HepG2 (cell line): Measurements from ENCODE around the gene GRIN3B. TPM values are rescaled to one million over a fixed set of nuclear protein-coding genes. Genes with fewer than 3 reads are reported as not detected.

Experiments
- HCFC1 ChIP-seq: fragments of 150-350 bp; IDR thresholded peaks from 2 replicates; pipeline ENCODE4 v1.6.1; 2014; ENCODE audit warnings: low read depth, low read length
- HOXD1 ChIP-seq: sonication (generic); formaldehyde crosslinking; IDR thresholded peaks from 2 replicates; pipeline ENCODE4 v1.5.0; 2020; ENCODE audit warnings: missing genetic modification reagents
- MBNL3 ChIP-seq: fragments of 250-450 bp; sonication (Bioruptor Pico); conservative IDR thresholded peaks from 2 replicates; pipeline ENCODE4 v1.8.0; 2022; ENCODE audit warnings: mild to moderate bottlenecking, inconsistent platforms
- MZF1 ChIP-seq: sonication (generic); formaldehyde crosslinking; IDR thresholded peaks from 2 replicates; pipeline ENCODE4 v1.8.1; 2023; ENCODE audit warnings: mild to moderate bottlenecking, missing genetic modification reagents, borderline replicate concordance
- NFKB2 ChIP-seq: sonication (generic); formaldehyde crosslinking; IDR thresholded peaks from 2 replicates; pipeline ENCODE4 v1.4.0; 2020; ENCODE audit warnings: missing genetic modification reagents, borderline replicate concordance
- PITX1 ChIP-seq: sonication (generic); formaldehyde crosslinking; IDR thresholded peaks from 2 replicates; pipeline ENCODE4 v1.5.1; 2020; ENCODE audit warnings: mild to moderate bottlenecking, missing genetic modification reagents
- PPARG ChIP-seq: conservative IDR thresholded peaks from 2 replicates; pipeline ENCODE4 v1.6.1; 2016; ENCODE audit warnings: missing biosample characterization, missing genetic modification reagents
- RARG ChIP-seq: sonication (generic); formaldehyde crosslinking; IDR thresholded peaks from 2 replicates; pipeline ENCODE4 v1.4.0; 2020; ENCODE audit warnings: low read depth, mild to moderate bottlenecking, missing genetic modification reagents
- RCOR2 ChIP-seq: IDR thresholded peaks from 2 replicates; pipeline ENCODE4 v1.6.1; 2016; ENCODE audit warnings: missing biosample characterization, missing genetic modification reagents
- SNAPC2 ChIP-seq: sonication (generic); formaldehyde crosslinking; IDR thresholded peaks from 2 replicates; pipeline ENCODE4 v1.8.1; 2022; ENCODE audit warnings: mild to moderate bottlenecking, missing genetic modification reagents
- ZNF17 ChIP-seq: sonication (generic); formaldehyde crosslinking; IDR thresholded peaks from 2 replicates; pipeline ENCODE4 v1.5.0; 2020; ENCODE audit warnings: mild to moderate bottlenecking, missing genetic modification reagents
- ZNF207 ChIP-seq: fragments of 450-650 bp; IDR thresholded peaks from 2 replicates; pipeline ENCODE4 v1.6.1; 2016; ENCODE audit warnings: antibody characterized with exemption, borderline replicate concordance
- ZNF253 ChIP-seq: sonication (generic); formaldehyde crosslinking; IDR thresholded peaks from 2 replicates; pipeline ENCODE4 v1.8.0; 2022; ENCODE audit warnings: mild to moderate bottlenecking, missing genetic modification reagents, borderline replicate concordance
- ZNF333 ChIP-seq: sonication (generic); formaldehyde crosslinking; IDR thresholded peaks from 2 replicates; pipeline ENCODE4 v1.4.0; 2020; ENCODE audit warnings: mild to moderate bottlenecking, missing genetic modification reagents, borderline replicate concordance
- ZNF335 ChIP-seq: sonication (generic); formaldehyde crosslinking; IDR thresholded peaks from 2 replicates; pipeline ENCODE4 v1.4.0; 2020; ENCODE audit warnings: missing genetic modification reagents
- ZNF558 ChIP-seq: sonication (generic); formaldehyde crosslinking; IDR thresholded peaks from 2 replicates; pipeline ENCODE4 v1.9.0; 2022; ENCODE audit warnings: mild to moderate bottlenecking, missing genetic modification reagents, borderline replicate concordance
- ZNF678 ChIP-seq: sonication (generic); formaldehyde crosslinking; IDR thresholded peaks from 2 replicates; pipeline ENCODE4 v1.4.0; 2020; ENCODE audit warnings: mild to moderate bottlenecking, missing genetic modification reagents
- ZNF713 ChIP-seq: sonication (generic); formaldehyde crosslinking; IDR thresholded peaks from 2 replicates; pipeline ENCODE4 v1.4.0; 2020; ENCODE audit warnings: mild to moderate bottlenecking, missing genetic modification reagents
- ZSCAN31 ChIP-seq: sonication (generic); formaldehyde crosslinking; IDR thresholded peaks from 2 replicates; pipeline ENCODE4 v1.5.0; 2020; ENCODE audit warnings: low read depth, mild to moderate bottlenecking, missing genetic modification reagents
- polyA plus RNA-seq, 8 experiments: library from polyadenylated mRNA; depleted of rRNA in 3 of 8; stranded (reverse) in 7 of 8; unstranded in 1 of 8; fragments of >200 nt; fragmentation: Illumina TruSeq in 4 of 8; extraction: Trizol in 4 of 8; gene quantifications; 2 replicates each; pipeline versions ENCODE4 v1.2.1 to v1.2.3, GENCODE V29; 2011 to 2016; ENCODE audit warnings: low read depth in 4 of 8, missing spikeins in 1 of 8, mixed read lengths in 1 of 8; ENCODE audit not compliant: insufficient read depth in 1 of 8
- total RNA-seq, 5 experiments: library from RNA; depleted of rRNA; stranded (reverse); fragments of >200 nt; fragmentation: Illumina TruSeq; extraction: Trizol; gene quantifications; 2 replicates each; pipeline ENCODE4 v1.2.3, GENCODE V29; 2016; ENCODE audit warnings: low read depth in 1 of 5
- TF ChIP-seq, protein P1 (sequence below): sonication (generic); formaldehyde crosslinking; IDR thresholded peaks from 2 replicates; pipeline ENCODE4 v1.5.1; 2020; ENCODE audit warnings: missing genetic modification reagents, mild to moderate bottlenecking, borderline replicate concordance
- TF ChIP-seq, protein P2 (sequence below): sonication (generic); formaldehyde crosslinking; IDR thresholded peaks from 2 replicates; pipeline ENCODE4 v1.5.1; 2020; ENCODE audit warnings: mild to moderate bottlenecking, missing genetic modification reagents, borderline replicate concordance
- TF ChIP-seq, protein P3 (sequence below): sonication (generic); formaldehyde crosslinking; IDR thresholded peaks from 2 replicates; pipeline ENCODE4 v1.4.0; 2020; ENCODE audit warnings: missing genetic modification reagents

The GRIN3B gene
- total and polyA plus RNA-seq, 2 of the 13 experiments (the other 11 are each of a cell fraction or from before 2014, with no cell fraction given), result 0.07 to 0.20 TPM

DNA sequence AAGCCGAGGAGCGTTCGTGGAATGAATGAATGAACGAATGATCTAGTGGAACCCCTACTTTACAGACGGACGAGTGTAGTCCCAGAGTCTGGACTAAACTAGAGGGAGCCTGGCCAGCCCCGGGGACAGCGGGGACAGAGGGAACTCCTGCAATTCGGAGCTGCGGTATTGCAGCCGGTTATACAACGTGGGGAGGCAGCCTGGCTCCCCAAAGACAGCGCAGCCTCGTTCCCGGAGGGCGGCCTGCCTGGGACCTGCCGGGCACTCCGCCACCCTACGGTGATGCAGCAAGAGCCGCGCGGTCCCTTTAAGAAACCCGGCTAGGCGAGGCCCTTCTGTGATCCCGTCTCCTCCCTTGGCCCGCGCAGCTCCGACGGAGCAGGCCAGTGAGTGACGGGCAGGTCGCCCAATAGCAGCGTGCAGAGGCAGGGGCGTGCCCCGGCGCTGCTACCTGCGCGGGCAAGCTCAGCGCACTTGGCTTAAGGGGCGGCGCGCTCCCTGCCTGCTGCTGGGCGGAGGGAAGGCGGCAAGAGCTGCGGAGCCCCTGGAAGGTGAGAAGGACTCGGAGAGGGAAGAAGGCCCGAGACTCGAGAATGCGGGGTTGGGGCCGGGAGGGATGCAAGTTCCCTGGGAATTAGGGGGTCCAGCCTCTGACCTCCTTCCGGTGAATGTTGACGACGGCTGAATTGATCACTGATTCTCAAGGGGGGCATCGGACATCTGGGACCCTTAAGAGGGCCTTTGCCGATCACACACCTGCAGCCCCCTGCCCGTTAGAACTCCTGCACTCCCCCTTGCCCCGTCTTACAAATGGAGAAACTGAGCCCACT, 39.6 kb downstream of the GRIN3B start, which contains the start of gene ABCA7 (continued):
- TF ChIP-seq, protein P1, sequence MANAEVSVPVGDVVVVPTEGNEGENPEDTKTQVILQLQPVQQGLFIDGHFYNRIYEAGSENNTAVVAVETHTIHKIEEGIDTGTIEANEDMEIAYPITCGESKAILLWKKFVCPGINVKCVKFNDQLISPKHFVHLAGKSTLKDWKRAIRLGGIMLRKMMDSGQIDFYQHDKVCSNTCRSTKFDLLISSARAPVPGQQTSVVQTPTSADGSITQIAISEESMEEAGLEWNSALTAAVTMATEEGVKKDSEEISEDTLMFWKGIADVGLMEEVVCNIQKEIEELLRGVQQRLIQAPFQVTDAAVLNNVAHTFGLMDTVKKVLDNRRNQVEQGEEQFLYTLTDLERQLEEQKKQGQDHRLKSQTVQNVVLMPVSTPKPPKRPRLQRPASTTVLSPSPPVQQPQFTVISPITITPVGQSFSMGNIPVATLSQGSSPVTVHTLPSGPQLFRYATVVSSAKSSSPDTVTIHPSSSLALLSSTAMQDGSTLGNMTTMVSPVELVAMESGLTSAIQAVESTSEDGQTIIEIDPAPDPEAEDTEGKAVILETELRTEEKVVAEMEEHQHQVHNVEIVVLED (CRISPR knock-in tag), result peak; percentile 70
- TF ChIP-seq ZNF207, result no peak
- no peak; the same call in 1 of the 2 replicates for TF ChIP-seq ZNF253 (CRISPR knock-in tag)
- TF ChIP-seq, protein P2, sequence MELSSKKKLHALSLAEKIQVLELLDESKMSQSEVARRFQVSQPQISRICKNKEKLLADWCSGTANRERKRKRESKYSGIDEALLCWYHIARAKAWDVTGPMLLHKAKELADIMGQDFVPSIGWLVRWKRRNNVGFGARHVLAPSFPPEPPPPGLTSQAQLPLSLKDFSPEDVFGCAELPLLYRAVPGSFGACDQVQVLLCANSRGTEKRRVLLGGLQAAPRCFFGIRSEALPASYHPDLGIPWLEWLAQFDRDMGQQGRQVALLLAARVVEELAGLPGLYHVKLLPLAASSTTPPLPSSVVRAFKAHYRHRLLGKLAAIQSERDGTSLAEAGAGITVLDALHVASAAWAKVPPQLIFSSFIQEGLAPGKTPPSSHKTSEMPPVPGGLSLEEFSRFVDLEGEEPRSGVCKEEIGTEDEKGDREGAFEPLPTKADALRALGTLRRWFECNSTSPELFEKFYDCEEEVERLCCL, result no peak
- TF ChIP-seq ZNF335 (CRISPR knock-in tag), result peak; percentile 83
- TF ChIP-seq ZNF333 (CRISPR knock-in tag), result no peak
- TF ChIP-seq, protein P3, sequence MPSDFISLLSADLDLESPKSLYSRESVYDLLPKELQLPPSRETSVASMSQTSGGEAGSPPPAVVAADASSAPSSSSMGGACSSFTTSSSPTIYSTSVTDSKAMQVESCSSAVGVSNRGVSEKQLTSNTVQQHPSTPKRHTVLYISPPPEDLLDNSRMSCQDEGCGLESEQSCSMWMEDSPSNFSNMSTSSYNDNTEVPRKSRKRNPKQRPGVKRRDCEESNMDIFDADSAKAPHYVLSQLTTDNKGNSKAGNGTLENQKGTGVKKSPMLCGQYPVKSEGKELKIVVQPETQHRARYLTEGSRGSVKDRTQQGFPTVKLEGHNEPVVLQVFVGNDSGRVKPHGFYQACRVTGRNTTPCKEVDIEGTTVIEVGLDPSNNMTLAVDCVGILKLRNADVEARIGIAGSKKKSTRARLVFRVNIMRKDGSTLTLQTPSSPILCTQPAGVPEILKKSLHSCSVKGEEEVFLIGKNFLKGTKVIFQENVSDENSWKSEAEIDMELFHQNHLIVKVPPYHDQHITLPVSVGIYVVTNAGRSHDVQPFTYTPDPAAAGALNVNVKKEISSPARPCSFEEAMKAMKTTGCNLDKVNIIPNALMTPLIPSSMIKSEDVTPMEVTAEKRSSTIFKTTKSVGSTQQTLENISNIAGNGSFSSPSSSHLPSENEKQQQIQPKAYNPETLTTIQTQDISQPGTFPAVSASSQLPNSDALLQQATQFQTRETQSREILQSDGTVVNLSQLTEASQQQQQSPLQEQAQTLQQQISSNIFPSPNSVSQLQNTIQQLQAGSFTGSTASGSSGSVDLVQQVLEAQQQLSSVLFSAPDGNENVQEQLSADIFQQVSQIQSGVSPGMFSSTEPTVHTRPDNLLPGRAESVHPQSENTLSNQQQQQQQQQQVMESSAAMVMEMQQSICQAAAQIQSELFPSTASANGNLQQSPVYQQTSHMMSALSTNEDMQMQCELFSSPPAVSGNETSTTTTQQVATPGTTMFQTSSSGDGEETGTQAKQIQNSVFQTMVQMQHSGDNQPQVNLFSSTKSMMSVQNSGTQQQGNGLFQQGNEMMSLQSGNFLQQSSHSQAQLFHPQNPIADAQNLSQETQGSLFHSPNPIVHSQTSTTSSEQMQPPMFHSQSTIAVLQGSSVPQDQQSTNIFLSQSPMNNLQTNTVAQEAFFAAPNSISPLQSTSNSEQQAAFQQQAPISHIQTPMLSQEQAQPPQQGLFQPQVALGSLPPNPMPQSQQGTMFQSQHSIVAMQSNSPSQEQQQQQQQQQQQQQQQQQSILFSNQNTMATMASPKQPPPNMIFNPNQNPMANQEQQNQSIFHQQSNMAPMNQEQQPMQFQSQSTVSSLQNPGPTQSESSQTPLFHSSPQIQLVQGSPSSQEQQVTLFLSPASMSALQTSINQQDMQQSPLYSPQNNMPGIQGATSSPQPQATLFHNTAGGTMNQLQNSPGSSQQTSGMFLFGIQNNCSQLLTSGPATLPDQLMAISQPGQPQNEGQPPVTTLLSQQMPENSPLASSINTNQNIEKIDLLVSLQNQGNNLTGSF (CRISPR knock-in tag), result no peak
- peak; percentile 36; the same call in 1 of the 2 replicates for TF ChIP-seq NFKB2 (CRISPR knock-in tag)
- peak; percentile 32; the same call in 1 of the 2 replicates for TF ChIP-seq HCFC1
- TF ChIP-seq MBNL3 (CRISPR knock-in tag), result no peak
- TF ChIP-seq HOXD1, result no peak
- no peak for TF ChIP-seq SNAPC2 (CRISPR knock-in tag)
- 0 out of 2 replicates have a peak, but pooled peaks have one; percentile 27 for TF ChIP-seq PPARG (CRISPR knock-in tag)
- TF ChIP-seq RARG (CRISPR knock-in tag), result no peak
- no peak for TF ChIP-seq ZNF678 (CRISPR knock-in tag)
- no peak for TF ChIP-seq ZNF713
- no peak for TF ChIP-seq ZNF17 (CRISPR knock-in tag)
- TF ChIP-seq RCOR2 (CRISPR knock-in tag), result no peak
- TF ChIP-seq ZSCAN31 (CRISPR knock-in tag), result 0 out of 2 replicates have a peak, but pooled peaks have one; percentile 38
- TF ChIP-seq MZF1 (CRISPR knock-in tag), result no peak
- TF ChIP-seq ZNF558 (CRISPR knock-in tag), result no peak
- TF ChIP-seq PITX1 (CRISPR knock-in tag), result peak; percentile 85
